SHP77 treated with DMSO at 0.1 percent for 48 hours (cell line): Measurements from ENCODE around the gene PGM3.

Experiments used
- DNase-seq: peaks from one replicate; lab custom pipeline; 2025; lab: John Stamatoyannopoulos, UW

The PGM3 gene

DNA sequence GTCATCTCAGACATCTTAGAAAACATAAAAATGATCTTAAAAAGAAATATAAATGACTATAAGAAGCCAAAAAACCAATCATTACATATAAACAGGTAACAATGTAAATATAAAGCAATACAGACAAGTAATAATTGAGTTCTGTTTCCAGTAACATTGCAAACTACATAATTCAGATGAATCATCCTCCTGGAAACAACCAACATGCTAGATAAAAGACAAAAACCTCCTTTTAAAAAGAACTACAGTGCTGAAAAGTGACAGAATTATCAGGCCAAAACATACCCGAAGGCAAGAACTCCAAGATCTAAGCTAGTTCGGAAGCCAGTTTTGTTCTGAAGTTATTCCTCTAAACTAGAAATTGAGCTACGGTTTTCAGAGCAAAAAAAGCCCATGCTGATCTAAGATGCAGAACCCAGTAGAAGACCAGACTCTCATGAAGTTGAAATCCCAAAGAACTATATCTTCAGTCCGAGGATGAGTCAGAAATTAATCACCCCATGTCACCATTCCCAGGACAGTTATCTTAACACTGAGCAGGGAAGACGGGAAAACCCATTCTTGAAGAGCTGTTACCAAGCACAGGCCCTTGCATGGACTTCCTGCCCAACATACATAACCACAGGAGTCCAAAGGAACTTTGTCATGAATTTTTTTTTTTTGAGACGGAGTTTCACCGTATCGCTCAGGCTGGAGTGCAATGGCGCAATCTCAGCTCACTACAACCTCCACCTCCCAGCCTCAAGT is 9.8 kb downstream of the PGM3 start:
- no peak for DNase-seq

DNA sequence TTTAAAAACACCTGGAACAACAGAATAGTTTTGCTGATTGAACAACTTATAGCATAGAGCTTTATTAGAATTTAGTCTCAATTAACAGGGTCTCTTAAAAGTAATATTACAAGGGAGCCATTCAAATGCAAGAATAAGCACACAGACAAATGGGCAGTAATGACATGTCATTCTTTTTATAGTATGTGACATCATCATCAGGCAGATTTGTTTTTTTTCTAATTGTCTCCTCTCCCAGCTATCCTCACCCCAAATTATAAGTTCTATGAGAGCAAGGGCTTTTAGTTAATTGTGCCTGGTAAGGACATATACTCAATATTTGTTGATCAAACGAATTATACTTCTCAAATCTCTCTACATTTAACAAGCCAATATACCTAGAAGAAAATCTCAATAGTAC is 11.0 kb downstream of the PGM3 start:
- DNase-seq = no peak

DNA sequence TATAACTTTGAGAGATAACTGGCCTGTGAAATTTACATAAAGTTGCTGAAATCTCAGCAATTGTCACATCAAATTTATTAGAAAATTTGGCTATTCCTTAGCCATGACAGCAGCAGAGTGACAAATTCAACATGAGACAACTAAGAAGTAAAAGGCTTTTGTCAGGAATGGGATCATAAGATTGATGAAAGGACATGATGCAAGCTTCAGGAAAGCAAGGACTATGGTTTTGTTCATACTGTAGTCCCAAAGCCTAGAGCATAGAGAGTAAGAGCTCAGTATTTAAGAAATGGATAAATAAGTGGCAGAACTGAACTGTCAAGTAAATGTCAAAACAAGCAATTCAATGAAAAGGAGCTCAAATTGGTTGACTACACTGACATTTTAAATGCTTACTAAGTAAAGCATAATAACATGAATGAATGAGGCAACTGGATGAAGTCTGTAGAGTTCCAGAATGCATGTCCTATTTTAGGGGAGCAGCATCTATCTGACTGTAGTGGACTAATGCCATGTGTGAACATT is 12.6 kb downstream of the PGM3 start:
- DNase-seq = no peak

DNA sequence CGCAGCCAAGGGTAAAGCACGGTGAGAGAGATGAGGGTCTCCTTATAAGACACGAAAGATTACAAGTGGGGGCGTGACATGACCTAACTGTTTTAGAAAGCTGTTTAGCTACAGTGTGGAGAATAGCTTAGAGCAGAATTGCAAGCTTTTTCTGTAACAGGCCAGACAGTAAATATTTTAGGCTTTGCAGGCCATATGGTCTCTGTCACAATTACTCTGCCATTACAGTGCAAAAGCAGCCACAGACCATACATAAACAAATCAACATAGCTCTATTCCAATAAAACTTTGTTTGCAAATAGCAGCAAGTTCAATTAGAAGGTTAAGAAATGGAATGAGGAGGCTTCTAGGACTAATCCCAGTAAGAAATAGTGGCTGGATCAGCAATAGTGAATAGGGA is 16.8 kb downstream of the PGM3 start:
- no peak for DNase-seq

DNA sequence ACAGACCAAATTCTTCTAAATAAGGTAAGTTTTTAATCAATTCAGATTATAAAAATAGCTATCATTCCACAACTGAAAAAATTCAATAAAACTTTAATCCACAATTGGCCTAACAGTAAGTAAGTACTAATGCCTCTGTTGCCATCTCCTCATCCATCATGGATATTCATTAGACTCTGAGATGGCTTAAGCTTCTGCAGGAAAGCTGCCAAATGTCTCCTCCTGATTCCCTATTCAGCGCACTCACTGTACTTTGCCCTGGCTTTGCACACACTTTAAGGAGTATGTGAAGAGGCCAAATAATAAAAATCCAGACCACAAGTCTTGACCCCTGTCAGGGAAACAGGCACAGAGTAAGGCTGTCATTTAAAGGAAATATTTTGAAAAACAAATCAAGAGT is 23.6 kb downstream of the PGM3 start:
- DNase-seq = no peak

DNA sequence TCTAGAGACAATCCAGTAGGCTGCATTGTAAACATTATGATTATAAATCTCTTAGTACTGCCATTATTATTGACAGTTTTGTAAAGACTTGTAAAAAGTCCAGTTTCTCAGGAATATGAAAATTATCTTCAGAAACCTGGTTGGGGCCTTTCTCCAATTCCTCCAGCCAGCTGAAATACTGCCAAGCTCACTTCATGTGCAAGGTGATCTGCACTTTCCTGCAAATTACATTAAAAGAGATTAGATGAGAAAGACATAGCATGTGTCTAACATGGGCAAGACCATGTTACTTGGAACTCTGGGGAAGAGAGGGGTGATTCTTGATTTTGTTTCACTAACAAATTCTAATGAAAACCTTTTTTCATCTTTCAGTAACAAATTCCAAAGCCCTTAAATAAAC is 24.0 kb downstream of the PGM3 start:
- no peak for DNase-seq

DNA sequence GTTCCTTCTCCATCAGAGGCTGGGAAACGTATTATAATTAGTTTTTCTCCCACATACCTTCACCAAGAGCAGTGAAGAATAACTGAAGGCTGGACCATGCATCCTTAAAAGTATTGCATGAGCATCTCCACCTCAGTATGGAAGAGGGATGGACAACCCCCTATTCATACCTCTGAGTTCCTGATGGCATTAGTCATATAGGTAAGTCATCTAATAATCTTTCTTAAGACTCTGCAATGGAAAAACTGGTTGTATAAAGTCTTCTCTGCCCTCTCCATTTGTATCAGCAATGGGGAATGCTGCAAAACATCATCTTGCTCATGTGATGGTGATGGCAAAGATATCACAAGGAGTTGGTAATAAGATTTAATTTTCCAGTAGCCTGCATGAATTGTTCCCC is 24.5 kb downstream of the PGM3 start:
- no peak for DNase-seq

DNA sequence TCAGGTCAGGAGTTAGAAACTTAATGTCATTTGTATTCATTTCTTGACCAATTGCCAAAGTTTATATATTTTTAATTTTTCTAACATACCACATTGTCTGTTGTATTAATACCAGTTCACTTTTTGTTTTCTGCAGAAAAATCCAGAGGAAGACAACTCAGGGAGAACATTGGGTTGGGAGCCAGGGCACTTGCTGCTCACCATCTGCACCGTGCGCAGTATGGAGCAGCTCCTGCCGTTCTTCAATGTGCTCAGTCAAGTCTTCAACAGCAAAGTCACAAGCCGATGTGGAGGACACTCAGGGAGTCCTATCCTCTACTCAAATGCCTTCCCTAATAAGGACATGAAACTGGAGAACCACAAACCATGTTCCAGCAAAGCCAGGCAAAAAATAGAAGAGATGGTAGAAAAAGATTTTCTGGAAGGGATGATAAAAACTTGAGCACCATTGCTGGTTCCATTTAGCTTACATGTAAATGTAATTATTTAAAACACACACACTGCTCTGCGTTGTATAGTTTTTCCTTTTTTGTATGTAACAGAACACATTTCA is 25.3 kb downstream of the PGM3 start:
- no peak for DNase-seq

DNA sequence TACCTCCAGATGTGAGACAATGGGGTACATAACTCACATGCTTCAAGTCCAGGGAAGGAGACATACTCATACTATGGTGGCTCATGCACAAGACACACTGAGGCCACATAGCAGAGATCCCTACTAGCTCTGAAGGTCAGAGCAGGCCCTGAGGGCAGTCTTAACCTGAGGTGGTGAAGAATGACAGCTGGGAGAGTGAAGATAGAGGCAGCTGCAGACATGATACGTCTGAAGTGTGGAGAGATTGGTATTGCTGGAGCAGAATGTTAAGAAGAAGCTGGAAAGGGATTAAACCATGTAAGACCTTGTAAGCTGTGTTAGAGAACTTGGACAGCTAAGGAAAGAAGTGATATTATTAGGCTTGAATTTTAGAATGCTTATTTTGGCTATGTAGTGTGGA is 32.9 kb downstream of the PGM3 start:
- DNase-seq = no peak

DNA sequence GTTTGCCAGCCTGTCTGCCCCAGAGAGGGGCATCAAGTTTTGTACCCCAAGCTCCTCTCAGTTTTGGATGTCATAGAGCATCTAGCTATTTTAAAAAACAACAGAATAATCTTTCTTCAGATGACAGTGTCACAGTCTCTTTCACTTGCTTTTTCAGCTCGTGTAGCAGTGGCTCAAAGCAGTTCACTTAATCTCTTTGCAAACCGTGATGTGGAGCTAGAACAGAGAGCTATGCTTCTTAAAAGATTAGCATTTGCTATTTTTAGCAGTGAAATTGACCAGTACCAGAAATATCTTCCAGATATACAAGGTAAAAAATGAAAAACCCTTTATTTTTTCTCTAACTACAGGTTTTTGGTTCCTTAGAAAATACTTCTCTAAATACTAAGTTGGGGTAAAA is 37.3 kb downstream of the PGM3 start:
- no peak for DNase-seq

DNA sequence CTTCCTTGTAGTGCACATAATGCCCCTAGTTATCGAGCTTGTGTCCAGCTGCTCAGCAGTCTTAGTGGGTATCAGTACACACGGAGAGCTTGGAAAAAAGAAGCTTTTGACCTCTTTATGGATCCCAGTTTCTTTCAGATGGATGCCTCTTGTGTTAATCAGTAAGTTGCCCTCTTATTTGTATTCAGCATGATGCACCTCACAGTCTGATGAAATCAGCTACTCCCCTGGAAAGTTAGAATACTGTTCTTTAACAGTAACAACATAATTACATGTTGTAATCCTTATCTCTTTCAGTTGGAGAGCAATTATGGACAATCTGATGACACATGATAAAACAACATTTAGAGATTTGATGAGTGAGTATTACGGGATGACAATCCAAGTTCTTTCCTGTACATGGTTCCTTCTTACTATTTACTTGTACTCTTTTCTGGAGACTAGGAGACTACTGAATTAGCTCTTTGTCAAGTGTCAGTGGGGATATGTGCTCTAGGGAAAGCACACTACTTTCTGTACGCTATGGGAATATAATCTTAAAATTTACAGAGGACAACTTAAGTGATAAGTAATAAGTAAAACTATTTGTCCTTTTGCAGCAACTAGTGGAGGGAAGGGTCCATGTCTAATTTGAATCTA is 39.1 kb downstream of the PGM3 start:
- no peak for DNase-seq

DNA sequence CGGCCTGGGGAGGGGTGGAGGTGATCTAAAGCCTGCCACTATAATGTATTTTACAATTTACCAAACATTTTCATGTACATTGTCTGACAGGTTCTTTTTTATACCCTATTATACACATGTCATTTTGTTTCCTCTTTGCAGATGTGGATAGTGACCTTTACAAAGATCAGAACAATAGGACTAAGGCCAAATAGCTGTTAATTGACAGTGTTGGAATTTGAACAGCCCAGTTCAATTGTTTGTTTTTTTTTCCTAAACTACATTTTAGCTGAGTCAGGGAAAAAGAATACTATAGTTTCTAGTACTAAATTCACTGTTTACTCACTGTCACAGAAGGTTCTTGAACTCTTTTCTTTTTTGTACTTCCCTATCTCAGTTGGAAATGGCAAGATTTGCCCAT is 40.2 kb downstream of the PGM3 start:
- DNase-seq = no peak

DNA sequence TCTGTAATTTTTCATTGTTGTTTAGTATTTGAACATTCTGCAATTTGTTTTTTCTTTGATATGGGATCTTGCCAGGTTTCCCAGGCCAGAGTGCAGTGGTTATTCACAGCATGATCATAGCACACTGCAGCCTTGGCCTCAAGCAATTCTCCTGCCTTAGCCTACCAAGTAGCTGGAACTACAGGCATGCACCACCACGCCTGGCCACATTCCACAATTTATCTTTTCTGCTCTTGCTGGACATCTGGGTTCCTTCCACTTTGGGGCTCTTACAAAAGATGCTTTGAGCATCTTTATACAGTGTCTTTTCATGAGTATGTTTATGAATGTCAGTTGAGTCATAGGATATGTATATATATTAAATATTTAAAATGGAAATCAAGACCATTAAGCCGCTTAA is 42.0 kb downstream of the PGM3 start:
- no peak for DNase-seq

DNA sequence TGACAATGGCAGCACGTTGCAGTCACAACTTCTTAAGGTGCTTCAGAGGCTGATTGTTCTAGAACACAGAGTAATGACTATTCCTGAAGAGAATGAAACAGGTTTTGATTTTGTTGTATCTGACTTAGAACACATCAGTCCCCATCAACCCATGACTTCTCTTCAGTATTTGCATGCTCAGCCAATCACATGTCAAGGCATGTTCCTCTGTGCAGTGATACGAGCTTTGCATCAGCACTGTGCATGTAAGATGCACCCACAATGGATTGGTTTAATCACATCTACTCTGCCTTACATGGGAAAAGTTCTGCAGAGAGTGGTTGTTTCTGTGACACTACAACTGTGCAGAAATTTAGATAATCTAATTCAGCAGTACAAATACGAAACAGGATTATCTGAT is 54.3 kb downstream of the PGM3 start:
- DNase-seq = no peak

DNA sequence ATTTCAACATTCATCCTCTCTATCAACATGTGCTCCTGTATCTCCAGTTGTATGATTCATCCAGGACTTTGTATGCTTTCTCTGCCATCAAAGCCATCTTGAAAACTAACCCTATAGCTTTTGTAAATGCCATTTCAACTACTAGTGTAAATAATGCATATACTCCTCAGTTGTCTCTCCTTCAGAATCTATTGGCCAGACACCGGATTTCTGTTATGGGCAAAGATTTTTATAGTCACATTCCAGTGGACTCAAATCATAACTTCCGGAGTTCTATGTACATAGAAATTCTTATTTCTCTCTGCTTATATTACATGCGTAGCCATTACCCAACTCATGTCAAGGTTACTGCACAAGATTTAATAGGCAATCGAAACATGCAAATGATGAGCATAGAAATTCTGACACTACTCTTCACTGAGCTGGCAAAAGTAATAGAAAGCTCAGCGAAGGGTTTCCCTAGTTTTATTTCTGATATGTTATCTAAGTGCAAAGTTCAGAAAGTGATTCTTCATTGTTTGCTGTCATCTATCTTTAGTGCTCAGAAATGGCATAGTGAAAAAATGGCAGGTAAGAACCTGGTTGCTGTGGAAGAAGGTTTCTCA is 54.8 kb downstream of the PGM3 start:
- no peak for DNase-seq

DNA sequence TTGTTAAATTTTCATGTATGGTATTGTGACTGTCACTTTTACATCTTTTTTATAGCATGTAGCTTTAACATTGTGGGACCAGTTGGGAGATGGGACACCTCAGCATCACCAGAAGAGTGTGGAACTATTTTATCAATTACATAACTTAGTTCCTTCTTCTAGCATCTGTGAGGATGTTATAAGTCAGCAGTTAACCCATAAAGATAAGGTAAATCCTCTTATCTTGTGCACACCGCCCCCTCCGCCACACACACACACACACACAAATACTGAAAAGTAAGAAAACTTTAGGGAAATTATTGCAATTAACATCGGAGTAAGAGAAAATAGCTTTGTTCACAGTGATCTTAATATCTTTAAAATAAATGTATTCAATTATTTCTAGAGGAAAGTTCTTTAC is 60.9 kb downstream of the PGM3 start:
- no peak for DNase-seq

DNA sequence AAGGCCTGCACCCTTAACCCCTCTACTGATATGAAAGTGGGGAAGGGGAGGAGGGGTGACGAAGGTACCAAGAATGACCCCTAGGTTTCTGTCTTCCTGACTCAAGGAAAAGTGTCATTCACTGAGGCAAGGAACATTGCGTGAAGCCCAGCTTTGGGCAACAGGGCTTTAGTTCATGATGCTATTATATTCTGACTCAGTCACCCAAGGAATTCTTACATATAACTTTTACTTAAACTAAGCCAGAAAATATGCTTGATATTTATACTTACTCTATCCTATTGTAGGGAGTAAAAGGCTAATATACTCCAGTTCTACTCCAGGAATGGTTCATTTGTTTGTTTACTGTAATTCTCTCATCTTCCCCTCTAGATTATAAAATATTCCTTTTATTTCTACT is 65.1 kb downstream of the PGM3 start:
- DNase-seq = no peak

DNA sequence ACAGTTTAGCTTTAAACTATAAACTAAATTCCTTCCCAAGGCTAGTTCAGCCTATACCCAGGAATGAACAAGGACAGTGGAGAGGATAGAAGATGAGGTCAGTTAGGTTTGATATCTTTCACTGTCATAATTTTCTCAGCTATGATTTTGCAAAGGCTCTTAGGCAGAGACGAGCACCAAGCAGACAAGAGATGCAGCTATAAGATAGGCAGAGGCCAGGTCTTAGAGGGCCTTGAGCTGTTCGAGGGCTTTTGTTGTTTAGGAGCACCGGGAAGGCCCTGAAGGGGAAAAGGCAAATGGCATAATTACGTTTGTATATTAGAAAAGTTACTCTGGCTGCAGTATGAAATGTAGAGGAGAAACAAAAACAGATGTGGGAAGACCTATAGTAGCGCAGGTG is 65.8 kb downstream of the PGM3 start:
- no peak for DNase-seq

DNA sequence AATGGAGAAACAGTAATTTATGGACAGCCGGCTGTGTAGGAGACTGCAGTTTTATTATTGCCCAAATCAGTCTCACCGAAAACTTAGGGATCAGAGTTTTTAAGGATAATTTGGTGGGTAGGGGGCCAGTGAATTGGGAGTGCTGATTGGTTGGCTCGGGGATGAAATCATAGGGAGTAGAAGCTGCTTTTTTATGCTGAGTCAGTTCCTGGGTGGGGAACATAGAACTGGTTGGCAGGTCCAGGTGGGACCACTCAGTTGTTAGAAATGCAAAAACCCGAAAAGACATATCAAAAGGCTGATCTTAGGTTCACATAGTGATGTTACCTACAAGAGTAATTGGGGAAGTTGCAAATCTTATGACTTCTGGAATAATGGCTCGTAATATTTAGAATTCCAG is 66.3 kb downstream of the PGM3 start:
- DNase-seq = no peak

DNA sequence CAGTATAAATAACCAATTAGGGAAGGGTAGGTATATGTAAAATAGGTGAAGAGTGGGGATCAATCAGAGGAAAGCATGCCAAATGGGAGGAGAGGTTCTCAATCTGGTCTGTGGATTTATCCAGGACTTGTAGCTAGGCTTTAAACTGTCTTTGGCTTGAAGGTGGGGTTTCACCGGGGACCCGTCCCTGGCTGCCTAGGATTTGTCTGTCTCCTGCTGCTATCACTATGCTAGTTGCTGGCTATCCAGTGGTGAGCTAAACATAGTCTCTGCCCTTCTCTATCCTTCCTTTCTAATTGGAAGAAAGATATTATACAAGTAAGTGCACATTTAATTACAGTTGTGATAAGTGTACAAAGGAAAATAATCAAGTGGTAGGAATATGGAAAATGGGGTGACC is 66.8 kb downstream of the PGM3 start:
- no peak for DNase-seq

DNA sequence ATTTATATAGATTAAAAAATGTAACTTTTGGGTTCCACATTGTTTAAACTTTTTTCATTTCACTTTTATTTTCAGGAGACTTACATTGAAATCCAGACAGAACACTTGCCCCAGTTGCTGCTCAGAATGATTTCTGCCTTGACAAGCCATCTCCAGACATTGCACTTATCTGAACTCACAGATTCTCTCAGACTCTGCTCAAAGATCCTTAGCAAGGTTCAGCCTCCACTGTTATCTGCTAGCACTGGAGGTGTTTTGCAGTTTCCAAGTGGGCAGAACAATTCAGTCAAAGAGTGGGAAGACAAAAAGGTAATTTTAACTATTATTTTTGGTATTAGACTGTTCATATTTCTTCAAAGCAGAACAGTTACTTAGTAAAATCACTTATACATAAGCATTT is 67.6 kb downstream of the PGM3 start:
- DNase-seq = no peak

DNA sequence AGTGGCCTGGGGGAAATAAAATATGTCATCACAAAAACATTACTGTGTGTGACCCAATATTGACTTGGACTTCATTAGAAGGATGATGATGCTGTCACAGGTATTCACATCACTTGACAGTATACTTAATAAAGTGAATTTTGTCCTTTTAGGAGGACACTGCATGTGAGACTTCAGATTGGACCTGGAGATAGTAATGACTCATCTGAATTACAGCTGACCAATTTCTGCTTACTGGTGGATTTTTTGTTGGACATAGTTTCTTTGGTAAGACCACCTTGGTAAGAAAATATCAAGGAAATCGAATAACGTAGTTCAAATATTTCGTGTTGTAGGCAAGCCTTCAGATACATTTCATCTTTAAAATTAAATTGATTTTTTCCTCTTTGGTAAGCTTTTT is 68.5 kb downstream of the PGM3 start:
- DNase-seq = no peak

DNA sequence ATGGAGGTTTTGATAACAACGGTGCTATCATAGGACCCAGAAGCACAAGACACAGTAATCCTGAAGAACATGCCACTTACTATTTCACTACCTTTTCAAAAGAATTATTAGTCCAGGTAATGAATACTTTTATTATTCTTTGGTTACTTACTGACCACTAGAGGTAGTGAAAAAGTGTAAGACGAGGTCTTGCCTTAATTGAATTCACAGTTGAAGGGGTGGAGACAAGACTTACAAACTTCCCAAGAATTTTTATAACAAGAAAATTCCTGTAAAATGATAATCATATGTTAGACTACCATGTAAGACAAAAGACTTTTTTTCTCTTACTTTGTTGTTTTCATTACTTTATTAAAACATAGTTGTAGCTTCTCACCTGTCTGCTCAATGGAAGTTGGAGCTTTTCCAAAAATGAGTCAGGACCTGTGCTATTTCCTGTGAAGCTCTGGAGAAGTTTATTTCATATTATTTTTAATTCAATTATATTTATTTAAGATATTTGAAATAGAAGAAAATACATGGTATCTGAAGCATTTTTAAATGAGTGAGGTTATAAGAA is 73.2 kb downstream of the PGM3 start:
- no peak for DNase-seq
